ENCODE measurements around the gene ILF3.
"Not testable (repeated sequence)": the region's sequence is repeated elsewhere in the genome, so short reads cannot be mapped to it uniquely, and the experiment has no call there.

ILF3 gene

DNA sequence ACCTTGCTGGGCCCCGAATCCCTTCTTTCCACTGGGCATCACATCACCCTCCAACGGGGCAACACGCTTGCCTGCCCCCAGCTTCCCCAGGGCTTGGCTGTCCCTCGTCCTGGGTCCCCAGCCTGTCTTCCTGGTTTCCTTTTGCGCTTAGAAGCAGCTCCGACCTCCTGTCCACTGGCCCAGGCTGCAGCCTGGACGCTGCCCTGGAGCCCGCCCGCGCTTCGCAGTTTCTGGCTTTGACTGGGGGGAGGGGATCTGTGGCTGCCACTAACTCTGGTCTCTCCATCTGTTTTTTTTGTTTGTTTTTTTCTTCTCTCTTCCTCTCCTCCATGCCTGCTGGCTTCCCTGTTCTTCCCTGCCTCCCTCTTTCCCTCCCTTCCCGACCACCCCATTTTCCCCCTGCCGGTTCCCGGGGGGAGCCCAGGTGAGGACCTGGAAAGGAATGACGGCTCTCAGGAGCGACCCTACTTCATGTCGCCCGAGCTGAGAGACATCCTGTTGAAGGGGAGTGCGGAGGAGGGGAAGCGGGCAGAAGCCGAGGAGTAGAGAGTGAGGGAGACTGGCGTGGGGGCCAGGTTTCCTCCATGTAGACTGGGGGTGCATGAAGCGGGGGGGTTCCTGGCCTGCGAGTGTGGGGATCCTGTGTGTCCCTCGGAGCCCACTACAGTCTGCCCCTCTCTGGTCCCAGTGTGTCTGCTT, 11.5 kb upstream of the ILF3 start:
- DNase-seq (ENCODE audit: low read depth in 2 of 2) = no peak

DNA sequence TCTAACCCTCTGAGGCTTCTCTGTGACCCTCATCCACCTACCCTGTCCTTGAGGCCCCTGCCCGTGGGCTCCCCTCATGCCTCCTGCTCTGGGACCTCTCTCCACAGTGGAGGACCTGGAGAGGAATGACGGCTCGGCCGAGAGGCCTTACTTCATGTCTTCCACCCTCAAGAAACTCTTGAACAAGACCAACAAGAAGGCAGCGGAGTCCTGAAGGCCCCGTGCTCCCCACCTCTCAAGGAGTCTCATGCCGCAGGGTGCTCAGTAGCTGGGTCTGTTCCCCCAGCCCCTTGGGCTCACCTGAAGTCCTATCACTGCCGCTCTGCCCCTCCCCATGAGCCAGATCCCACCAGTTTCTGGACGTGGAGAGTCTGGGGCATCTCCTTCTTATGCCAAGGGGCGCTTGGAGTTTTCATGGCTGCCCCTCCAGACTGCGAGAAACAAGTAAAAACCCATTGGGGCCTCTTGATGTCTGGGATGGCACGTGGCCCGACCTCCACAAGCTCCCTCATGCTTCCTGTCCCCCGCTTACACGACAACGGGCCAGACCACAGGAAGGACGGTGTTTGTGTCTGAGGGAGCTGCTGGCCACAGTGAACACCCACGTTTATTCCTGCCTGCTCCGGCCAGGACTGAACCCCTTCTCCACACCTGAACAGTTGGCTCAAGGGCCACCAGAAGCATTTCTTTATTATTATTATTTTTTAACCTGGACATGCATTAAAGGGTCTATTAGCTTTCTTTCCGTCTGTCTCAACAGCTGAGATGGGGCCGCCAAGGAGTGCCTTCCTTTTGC, 10.8 kb upstream of the ILF3 start:
- no peak for DNase-seq (ENCODE audit: low read depth in 2 of 2)

DNA sequence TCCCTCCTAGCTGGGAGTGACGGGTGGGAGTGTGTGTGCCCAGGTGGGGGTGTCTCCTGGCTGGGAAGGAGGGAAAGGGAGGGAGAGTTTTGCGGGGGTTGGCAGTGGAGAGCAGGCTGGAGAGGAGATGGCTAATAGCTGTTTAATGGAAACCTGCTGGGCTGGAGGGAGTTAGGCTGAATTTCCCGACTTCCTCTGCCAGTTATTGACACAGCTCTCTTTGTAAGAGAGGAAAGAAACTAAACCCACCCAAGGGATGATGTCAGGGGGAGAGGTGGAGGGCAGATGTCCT, 10.2 kb upstream of the ILF3 start:
- DNase-seq (ENCODE audit: low read depth in 2 of 2) = no peak

DNA sequence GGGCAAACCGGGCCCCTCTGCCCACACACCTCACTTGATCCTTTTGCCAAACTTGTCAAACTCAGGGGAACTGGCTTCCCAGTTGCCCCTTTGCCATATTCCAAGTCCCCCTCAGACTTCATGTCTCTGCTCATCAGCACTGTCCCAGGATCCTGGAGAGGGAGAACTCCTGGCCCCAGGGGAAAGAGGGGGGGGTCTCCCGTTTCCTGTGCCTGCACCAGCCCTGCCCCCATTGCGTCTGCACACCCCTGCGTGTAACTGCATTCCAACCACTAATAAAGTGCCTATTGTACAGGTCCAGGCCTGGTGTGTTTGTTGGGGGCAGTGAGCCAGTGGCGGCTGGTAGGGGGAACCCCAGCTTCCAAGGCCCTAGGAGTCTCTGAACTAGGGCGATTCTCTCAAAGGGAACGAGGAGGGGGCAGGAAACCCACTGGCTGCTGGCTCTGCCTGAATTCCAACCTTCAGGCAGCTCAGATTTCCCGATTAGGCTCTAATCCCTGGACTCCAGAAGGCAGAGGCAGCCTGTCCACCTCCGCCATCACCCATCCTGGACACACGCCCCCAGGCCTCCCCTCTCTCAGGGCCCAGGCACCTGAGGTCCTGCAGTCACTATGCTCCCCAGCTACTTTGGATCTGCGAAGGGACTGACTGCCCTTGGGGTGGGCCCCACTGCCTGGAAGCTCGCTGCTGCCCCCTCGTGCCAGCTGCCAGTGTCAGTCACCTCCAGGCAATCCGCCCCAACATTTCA, 9.7 kb upstream of the ILF3 start:
- DNase-seq (ENCODE audit: low read depth in 2 of 2) = peak; percentile 76 to 79

DNA sequence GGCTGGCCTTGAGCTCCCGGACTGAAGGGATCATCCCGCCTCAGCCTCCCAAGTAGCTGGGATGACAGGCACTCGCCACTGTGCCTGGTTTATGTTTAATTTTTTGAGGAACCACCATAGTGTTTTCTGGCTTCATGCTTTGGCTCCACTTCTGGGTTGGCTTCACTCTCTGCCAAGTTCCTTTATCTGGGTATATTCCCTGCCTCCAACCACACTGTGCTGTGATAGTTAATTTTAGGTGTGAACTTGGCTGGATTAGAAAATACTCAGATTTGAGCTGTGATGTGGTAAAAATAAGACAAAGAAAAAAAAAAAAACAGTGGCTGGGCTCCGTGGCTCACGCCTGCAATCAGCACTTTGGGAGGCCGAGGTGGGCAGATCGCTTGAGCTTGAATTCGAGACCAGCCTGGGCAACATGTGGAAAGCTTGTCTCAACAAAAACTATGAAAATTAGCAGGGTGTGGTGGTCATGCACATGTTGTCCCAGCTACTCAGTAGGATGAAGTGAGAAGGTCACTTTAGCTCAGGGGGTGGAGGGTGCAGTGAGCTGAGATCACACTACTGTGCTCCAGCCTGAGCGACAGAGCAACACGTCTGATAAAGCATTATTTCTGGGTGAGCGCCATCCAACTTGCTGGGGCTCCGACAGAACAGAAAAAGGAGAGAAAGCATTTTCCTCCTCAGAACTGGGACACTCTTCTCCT, 7.5 kb upstream of the ILF3 start:
- DNase-seq (ENCODE audit: low read depth in 2 of 2) = no peak

DNA sequence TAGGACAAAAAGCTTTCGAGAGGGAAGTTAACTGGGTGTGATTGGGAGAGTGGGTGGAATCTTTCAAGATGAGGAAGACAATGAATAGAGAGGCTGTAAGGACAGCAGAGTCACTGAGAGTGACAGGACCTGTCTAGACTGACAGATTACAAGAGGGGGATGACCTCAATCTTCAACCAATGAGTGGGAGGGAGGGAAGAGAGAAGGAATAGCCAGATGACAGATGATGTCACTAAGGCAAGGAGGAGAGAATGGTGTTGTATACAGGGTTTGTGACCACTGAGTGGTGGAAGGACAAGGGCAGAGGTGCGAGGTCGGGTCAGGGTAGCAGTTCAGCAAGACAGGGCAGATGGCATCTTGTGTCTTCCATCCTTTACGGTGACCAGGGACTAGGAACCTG, 5.8 kb upstream of the ILF3 start:
- DNase-seq (ENCODE audit: low read depth in 2 of 2) = no peak

DNA sequence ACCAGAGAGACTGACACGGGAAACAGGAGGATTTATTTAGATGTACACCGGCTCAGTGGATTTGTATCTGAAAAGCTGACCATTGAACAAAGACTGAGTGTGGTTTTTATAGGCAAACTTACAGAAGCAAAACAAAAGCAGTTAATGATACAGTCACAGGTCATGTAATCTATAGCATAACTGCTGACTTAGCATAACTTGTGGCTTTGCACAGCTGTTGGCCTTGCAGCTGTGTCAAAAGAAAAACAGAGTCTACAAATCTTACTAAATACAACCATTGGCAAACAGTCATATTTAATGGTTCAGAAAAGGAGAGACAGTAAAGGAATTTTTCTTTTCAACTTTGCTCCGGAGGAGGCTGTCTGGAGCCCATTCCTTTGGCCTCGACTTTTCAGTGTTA, 2.3 kb upstream of the ILF3 start:
- DNase-seq (ENCODE audit: low read depth in 2 of 2) = no peak

DNA sequence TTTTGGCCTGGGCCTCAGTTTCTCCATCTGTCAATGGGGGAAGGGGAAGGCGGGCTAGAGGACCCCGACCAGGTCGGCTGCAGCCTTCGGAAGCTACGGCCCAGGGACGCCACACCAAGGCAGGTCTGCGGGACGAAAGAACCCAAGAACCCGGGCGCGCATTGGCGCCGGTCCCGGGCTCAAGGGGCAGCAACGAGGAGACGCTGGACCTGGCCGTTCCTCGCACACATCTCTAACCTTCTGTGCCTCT, 739 bp upstream of the ILF3 start:
- DNase-seq (ENCODE audit: low read depth in 2 of 2) = no peak

DNA sequence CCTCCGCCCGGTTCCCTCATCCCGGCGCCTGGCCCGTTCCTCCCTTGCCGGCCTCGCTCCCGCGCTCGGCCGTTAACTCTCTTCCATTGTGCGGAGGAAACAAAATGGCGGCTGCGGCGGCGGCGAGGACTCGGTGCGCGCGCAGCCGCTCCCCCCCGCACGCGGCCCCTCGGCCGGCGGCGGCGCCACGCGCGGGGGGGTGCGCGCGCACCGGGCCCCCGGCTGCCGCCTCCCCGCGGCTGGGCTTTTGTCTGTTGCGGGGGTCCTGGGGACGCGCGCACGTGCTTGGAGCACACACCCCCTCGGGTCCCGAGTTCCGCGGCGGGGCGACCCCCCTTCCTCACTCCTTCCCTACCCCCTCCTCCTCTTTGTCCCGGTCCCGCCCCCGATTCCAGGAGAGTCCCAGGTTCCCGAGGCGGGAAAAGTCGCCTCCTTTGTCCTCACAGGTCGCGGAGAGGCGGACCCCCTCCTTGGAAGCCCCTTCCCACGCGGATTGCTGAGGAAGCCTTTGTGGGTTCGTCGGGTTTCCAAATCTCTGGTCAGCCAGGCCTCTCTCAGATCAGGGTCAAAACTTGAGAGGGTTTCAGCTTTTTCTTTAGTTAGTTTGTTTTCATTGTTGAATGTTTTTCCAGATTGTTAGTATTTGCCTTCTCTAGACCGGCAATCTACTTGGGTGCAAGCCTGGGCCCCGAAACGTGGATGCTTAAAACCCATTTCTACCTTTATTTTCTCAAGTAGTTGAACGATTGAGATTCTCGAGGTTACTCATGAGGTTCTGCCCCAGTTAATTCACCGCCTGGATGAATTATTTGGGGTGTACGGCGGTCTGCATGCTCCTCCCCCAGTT, 687 bp downstream of the ILF3 start:
- peak in 1 of 2 donors; percentile 41 for DNase-seq (ENCODE audit: low read depth in 2 of 2)

DNA sequence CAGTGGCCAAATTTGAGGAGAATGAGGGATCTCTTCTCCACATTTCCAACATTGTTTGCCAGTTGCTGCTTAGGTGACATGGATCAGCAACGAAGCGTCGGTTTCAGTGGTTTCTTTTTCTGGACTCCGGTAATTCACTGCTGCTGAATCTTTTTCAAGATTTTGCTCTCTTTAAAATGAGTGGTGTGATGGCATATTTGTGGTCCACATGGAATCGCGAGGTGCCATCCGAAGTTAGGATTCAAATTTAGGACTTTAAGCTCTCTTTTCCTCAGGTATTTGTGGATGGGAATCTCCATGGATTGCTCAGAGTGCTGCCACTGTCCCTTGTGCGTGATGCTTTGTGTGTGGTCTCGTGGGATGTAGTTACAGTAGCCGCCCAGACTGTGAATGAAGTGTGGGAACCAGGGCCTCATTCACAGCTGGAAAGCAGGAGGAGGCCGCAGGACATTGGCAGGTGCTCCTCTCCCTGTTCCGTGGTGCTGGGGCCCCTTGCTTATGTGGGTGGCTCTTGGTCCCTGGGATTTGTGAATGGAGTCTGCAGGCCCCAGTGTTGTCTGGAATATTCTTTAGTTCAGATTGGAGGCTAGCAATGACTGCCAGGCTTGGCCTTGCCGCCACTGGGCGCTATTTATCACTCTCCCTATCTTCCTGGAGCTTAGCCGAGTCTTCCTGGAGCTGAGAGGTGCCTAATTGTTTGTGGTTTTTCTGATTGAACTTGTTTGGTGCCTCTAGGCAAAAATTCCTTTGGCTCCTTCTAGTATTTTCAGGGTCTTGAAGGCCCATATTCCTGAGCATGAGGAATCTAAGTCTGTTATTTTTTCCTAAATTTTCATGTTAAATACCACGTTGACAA, 1.5 kb downstream of the ILF3 start:
- DNase-seq (ENCODE audit: low read depth in 2 of 2) = no peak

DNA sequence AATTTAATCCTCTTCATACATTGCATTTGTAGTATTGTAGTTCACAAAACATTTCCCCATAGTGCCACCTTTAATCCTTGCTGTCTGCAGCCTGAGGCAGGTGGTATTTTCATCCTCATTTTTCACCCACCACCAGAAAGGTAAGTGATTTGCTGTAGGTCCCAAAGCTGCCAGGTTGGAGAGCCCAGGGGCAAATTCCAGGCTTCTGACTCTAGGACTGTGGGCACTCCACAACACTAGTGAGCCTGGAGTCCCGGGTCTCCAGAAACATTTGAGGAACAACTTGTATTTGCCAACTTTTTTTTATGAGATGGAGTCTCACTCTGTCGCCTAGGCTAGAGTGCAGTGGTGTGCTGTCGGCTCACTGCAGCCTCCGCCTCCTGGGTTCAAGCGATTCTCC, 6.2 kb downstream of the ILF3 start:
- no peak for DNase-seq (ENCODE audit: low read depth in 2 of 2)

DNA sequence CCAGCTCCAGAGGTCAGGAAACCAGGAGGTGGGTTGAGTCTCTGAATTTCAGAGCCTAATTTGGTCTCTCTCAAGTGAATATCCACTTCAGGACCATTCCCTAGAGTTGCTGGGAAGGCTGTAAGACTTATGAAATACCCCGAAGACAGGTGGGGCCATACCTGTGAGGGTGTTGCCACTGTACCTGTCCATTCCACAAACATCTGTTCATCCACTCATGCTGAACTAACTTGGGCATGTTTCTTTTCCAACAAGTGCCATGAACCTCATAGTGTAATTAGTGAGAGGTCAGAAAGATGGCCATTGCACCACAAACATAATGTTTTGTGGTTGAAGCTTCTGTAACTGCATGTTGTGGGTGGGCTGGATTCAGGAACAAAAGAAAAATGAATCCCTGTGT, 7.8 kb downstream of the ILF3 start:
- DNase-seq (ENCODE audit: low read depth in 2 of 2) = no peak

DNA sequence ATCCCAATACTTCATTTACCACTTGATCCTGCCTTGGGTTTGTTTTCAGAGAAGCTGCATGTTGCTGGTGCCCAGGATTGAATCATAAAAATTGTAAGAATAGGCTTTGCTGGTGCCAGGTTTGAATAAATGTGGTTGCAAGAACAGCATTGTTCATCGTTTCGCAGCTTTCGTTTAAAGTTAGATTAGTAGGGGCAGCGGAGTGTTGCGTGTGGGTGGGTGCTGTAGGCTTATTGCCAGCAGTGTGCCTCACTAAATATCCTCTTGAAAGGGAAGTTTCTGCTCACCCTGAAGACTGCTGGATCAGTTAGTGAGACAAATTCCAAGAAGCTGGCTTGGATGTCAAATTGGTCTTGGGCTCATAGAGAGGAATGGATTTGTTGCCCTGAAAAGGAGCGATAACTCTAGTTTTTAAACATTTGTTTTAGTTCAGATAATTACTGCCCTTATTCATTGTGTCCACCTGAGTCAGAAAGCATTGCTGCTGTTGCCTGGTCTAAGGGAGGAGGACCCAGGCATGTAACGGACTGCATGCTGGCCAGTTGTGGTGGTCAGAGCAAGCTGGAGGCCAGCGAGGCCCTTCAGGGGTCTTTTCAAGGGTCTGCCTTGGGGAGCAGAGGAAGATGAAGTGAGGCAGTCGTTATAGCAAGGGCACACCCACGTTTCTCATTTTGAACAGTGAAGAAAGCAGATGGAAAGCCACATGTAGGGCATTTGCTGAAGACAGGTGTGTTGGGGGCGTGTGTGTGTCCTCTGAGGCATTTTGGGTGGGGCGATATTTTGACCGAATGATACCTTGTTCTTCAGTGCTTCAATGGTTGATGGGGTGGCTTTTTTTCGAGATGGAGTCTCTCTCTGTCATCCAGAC, 8.5 kb downstream of the ILF3 start:
- no peak for DNase-seq (ENCODE audit: low read depth in 2 of 2)

DNA sequence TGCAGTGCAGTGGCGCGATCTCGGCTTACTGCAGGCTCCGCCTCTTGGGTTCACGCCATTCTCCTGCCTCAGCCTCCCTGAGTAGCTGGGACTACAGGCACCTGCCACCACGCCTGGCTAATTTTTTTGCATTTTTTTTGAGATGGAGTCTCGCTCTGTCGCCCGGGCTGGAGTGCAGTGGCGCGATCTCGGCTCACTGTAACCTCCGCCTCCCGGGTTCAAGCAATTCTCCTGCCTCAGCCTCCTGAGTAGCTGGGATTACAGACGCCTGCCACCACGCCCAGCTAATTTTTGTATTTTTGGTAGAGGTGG, 9.1 kb downstream of the ILF3 start:
- not testable (repeated sequence) for DNase-seq (ENCODE audit: low read depth in 2 of 2)

DNA sequence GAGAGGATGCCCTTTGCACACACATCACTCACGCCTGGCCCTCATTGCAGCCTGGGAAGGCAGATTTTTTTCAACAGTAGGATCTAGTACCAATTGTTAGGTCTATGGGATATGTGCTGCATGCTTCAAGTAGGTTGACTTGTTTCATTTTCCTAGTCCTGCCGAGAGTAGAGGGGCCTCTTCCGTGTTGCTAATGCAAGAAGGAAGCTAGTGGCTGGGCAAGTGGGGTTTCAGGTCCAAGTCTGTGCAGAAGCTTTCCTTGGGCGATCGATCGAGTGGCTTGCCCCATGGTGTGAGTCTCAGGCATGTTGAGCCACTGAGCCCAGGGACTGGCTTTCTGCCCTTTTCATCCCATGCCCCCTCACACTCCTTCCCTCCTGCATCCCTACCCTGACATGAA, 13.7 kb downstream of the ILF3 start:
- DNase-seq (ENCODE audit: low read depth in 2 of 2) = no peak

DNA sequence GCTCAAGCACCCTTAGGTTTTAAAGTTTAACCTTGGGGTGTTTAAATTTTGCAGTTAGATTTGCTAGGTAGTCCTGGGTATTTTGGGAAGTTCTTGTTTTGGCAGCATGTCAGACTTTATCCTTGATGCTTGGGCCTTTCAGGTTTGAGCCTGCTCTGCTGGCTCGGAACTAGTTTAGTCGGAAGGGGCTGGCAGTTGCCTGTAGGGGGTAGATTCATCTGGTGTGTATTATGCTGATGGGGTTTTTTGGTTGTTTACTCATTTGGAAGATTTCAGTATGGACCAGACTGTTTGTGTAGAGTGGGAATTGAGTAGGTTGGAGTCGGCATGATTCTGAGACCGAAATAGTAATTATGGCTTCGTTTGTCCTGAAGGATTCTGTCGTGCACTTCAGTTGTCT, 15.1 kb downstream of the ILF3 start:
- no peak for DNase-seq (ENCODE audit: low read depth in 2 of 2)

DNA sequence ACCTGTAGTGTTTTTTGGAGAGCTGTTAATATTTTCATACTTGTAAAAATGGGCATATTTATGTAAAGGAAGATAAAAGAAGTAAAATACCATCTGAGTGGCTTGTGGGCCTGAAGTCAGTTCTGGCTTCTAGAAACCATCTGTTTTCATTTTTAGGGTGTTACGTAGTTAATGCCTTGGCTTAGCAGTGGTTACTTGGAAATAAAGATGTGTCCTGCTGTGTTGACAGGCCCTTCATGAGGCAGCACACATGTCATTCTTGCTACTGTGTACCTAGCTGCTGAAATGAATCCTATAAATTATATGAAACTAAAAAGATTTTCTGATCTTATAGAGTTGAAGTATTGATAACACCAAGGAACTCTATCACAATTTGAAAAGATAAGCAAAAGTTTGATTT, 16.0 kb downstream of the ILF3 start:
- no peak for DNase-seq (ENCODE audit: low read depth in 2 of 2)

DNA sequence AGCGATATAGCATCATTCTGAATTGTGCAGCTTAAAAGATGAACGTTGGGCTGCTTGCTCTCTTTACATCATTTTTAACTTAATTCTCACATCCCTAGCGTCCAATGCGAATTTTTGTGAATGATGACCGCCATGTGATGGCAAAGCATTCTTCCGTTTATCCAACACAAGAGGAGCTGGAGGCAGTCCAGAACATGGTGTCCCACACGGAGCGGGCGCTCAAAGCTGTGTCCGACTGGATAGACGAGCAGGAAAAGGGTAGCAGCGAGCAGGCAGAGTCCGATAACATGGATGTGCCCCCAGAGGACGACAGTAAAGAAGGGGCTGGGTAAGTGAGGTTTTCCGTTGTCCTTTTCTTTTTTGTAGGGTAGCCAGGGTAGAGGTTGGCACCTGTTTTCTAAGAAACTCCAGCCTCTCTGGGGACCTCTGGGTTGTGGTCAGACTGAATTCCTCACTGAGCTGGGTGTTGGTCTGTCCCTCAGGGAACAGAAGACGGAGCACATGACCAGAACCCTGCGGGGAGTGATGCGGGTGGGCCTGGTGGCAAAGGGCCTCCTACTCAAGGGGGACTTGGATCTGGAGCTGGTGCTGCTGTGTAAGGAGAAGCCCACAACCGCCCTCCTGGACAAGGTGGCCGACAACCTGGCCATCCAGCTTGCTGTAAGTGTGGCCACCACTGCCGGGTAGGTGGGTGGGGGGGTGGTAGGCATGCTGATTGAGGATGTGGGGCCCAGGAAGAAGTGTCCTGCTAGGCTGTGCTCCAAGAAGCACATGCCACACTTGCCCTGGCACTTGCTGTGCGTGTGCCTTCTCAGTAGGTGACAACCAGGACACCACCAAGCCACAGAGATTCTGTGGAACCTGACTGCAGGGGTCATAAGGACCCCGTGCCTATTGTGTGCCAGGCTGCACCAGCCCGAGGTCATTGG, 17.0 kb downstream of the ILF3 start:
- DNase-seq (ENCODE audit: low read depth in 2 of 2) = no peak

DNA sequence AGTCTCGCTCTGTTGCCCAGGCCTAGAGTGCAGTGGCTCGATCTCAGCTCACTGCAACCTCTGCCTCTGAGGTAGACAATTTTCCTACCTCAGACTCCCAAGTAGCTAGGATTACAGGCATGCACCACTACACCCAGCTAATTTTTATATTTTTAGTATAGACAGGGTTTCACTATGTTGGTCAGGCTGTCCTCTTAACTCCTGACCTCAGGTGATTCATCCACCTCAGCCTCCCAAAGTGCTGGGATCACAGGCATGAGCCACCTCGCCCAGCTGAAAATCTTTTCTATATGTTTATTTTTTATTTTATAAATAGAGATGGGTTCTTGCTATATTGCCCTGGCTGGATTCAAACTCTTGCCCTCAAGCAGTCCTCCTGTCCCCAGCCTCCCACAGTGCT, 17.8 kb downstream of the ILF3 start:
- not testable (repeated sequence) for DNase-seq (ENCODE audit: low read depth in 2 of 2)
